Gastroesophageal sphincter (tissue), 4 donors: ENCODE measurements around the gene HCRTR1. TPM values are rescaled to one million over a fixed set of nuclear protein-coding genes. Genes with fewer than 3 reads are reported as not detected.

Source experiments
- ATAC-seq: fragments of 150-250 bp; one replicate; pipeline ENCODE4 v1.9.1; 2016; ENCODE audit warnings: mild to moderate bottlenecking, moderate library complexity
- H3K27ac ChIP-seq, 4 donors: fragments of 200-600 bp; sonication (generic) in 3 of 4; 1 replicate in 3 of 4; 2 replicates in 1 of 4; pipeline ENCODE4 v1.5.1; 2016 to 2019
- H3K27me3 ChIP-seq: fragments of 200-600 bp; sonication (generic); one replicate; pipeline ENCODE4 v1.5.1; 2019
- H3K36me3 ChIP-seq, 2 donors: fragments of 200-600 bp; sonication (generic); one replicate each; pipeline ENCODE4 v1.5.1; 2019; ENCODE audit warnings: control low read depth in 1 of 2
- H3K4me1 ChIP-seq, 3 donors: fragments of 200-600 bp; sonication (generic); 1 replicate in 2 of 3; 2 replicates in 1 of 3; pipeline ENCODE4 v1.5.1; 2016 to 2019; ENCODE audit warnings: control low read depth in 2 of 3
- H3K4me3 ChIP-seq, 2 donors: fragments of 200-600 bp; sonication (generic); one replicate each; pipeline ENCODE4 v1.5.1; 2019; ENCODE audit warnings: mild to moderate bottlenecking in 1 of 2, moderate library complexity in 1 of 2
- H3K9me3 ChIP-seq, 3 donors: fragments of 200-600 bp; sonication (generic); one replicate each; pipeline ENCODE4 v1.5.1; 2017 to 2019; ENCODE audit warnings: control low read depth in 2 of 3
- EP300 ChIP-seq: sonication (generic); formaldehyde crosslinking; IDR thresholded peaks from one replicate; pipeline ENCODE4 v1.6.1; 2017; ENCODE audit warnings: antibody characterized with exemption, mild to moderate bottlenecking
- POLR2A ChIP-seq, 2 donors: fragments of 450-650 bp; IDR thresholded peaks; one replicate each; pipeline ENCODE4 v1.6.1; 2017; ENCODE audit warnings: antibody characterized with exemption in 2 of 2, mild to moderate bottlenecking in 2 of 2, moderate library complexity in 1 of 2
- POLR2AphosphoS5 ChIP-seq: sonication (generic); formaldehyde crosslinking; IDR thresholded peaks from one replicate; pipeline ENCODE4 v1.6.1; 2017; ENCODE audit warnings: antibody characterized with exemption
- WGBS, 2 donors: methylation state at CpG; one replicate each; pipeline ENCODE4 v1.1.5; 2018; ENCODE audit warnings: low coverage in 1 of 2; 5-methylcytosine and 5-hydroxymethylcytosine counted together
- total RNA-seq, 4 donors: library from RNA; depleted of rRNA; stranded (reverse); fragments of >200 nt; gene quantifications; one replicate each; pipeline ENCODE4 v1.1.0, GENCODE V29; 2016
- TF ChIP-seq, protein P1 (sequence below), 4 experiments: fragments of 200-600 bp in 2 of 4; fragments of 450-650 bp in 2 of 4; sonication (generic) in 1 of 4; IDR thresholded peaks; one replicate each; pipeline ENCODE4 v1.5.1; 2017 to 2019; ENCODE audit warnings: antibody characterized with exemption in 4 of 4, mild to moderate bottlenecking in 2 of 4, moderate library complexity in 2 of 4

HCRTR1 gene
- total RNA-seq, 4 donors from 2014 or later, result 0.23 to 0.82 (median 0.67) TPM; not detected in 1

- ATAC-seq, result no peak
- no peak for TF ChIP-seq EP300
- no peak overlapping the region for H3K4me3 ChIP-seq
Observed at GRCh38 chr1:31615939-31616338, 1.6 kb upstream of the HCRTR1 start.

DNA sequence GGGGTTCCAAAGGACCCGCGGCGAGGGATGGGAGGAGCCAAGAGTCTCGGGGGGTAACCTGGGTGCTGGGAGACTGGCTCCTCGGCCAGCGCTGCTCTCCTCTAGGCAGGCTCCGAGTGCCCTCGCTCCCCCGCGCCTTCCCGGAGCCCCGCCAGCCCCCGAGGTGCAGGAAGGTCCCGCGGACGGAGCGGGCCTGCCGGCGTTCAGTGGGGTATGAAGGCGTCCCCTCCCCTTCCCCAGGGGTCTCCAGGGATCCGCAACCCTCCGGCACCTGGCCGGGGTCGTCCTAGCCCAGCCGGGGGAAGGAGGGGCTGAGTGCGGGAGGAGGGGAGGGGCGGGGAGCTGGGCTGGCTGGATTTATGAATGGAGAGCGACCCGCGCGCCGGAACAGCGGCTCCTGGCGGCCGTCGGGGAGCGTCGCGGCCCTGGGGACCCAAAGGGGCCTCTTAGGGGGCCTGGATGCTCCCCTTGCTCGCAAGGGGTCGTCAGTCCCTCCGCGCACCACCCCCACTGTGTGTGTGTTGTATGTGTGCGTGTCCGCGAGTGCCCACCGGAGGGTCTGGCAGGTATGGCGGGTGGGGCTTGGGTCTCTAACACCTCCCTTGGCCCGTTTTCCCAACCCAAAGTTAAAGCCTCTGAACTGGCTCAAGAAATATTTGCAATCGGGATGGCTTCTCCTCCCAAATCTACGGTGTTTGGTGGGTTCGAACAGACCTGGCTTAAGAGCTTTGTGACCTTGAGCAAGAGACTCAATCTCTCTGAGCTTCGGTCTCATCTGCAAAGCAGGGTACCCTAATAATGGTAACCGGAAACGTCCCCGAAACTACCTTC lies 642 bp downstream of the HCRTR1 start:
- H3K4me1 ChIP-seq, result peaks cover 0 to 14% (median 11%) of the 10 kb centered on the region in 3 donors
- WGBS, 2 donors, result 73% methylated on average over 5 of the region's 56 CpGs; no CpG with 5 or more reads in 1 of the 2 donors
- ATAC-seq, result peak; percentile 35

More at GRCh38 chr1:31615939-31616338, 1.6 kb upstream of the HCRTR1 start:
- Histone ChIP-seq H3K27me3 (peaks cover 44% of the 10 kb centered on the region), H3K27ac (no peak overlapping the region), H3K36me3 (no peaks in the 10 kb centered on the region), H3K4me1 (peaks cover 0 to 14% (median 11%) of the 10 kb centered on the region in 3 donors), H3K9me3 (no peaks in the 10 kb centered on the region)
- 73% methylated on average over 2 of the region's 2 CpGs; no CpG with 5 or more reads in 1 of the 2 donors for WGBS, 2 donors

GRCh38 chr1:31618916-31619846 lies 1.7 kb downstream of the HCRTR1 start:
- WGBS, 2 donors, result 77 to 100% methylated on average over 2 to 11 of the region's 23 CpGs
- H3K4me1 ChIP-seq, result peaks cover 0 to 14% (median 11%) of the 10 kb centered on the region in 3 donors
- no peak for ATAC-seq

More for the DNA sequence above, 642 bp downstream of the HCRTR1 start:
- no peaks in the 10 kb centered on the region for H3K9me3 ChIP-seq
- no peaks in the 10 kb centered on the region for H3K36me3 ChIP-seq
- TF ChIP-seq, protein P1, sequence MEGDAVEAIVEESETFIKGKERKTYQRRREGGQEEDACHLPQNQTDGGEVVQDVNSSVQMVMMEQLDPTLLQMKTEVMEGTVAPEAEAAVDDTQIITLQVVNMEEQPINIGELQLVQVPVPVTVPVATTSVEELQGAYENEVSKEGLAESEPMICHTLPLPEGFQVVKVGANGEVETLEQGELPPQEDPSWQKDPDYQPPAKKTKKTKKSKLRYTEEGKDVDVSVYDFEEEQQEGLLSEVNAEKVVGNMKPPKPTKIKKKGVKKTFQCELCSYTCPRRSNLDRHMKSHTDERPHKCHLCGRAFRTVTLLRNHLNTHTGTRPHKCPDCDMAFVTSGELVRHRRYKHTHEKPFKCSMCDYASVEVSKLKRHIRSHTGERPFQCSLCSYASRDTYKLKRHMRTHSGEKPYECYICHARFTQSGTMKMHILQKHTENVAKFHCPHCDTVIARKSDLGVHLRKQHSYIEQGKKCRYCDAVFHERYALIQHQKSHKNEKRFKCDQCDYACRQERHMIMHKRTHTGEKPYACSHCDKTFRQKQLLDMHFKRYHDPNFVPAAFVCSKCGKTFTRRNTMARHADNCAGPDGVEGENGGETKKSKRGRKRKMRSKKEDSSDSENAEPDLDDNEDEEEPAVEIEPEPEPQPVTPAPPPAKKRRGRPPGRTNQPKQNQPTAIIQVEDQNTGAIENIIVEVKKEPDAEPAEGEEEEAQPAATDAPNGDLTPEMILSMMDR (IDR thresholded peaks at IDR 0.05), result peak in 3 of 4 experiments; percentile 55 to 84 (median 56)
- no peak for TF ChIP-seq EP300
- H3K27ac ChIP-seq, result peak overlapping the region in 1 of 4 donors; percentile 44
- peak overlapping the region; percentile 13 to 54 for H3K4me3 ChIP-seq
- H3K27me3 ChIP-seq, result peaks cover 44% of the 10 kb centered on the region

GRCh38 chr1:31620631-31621497 lies 3.4 kb downstream of the HCRTR1 start:
- peaks cover 0 to 14% (median 11%) of the 10 kb centered on the region in 3 donors for H3K4me1 ChIP-seq
- H3K4me3 ChIP-seq, result no peak overlapping the region
- TF ChIP-seq, protein P1 (IDR thresholded peaks at IDR 0.05), result no peak
- TF ChIP-seq POLR2AphosphoS5, result no peak
- TF ChIP-seq POLR2A (IDR thresholded peaks at IDR 0.05), result no peak
- no peak for TF ChIP-seq EP300
- H3K36me3 ChIP-seq, result no peaks in the 10 kb centered on the region
- H3K27ac ChIP-seq, result no peak overlapping the region
- 89 to 93% methylated on average over 3 to 8 of the region's 20 CpGs for WGBS, 2 donors
- ATAC-seq, result no peak
- H3K27me3 ChIP-seq, result peaks cover 35% of the 10 kb centered on the region
- no peaks in the 10 kb centered on the region for H3K9me3 ChIP-seq

More at GRCh38 chr1:31618916-31619846, 1.7 kb downstream of the HCRTR1 start:
- TF ChIP-seq, protein P1 (IDR thresholded peaks at IDR 0.05), result no peak
- TF ChIP-seq POLR2A (IDR thresholded peaks at IDR 0.05) (no peak), EP300 (no peak), POLR2AphosphoS5 (no peak)
- H3K9me3 ChIP-seq, result no peaks in the 10 kb centered on the region
- H3K36me3 ChIP-seq, result no peaks in the 10 kb centered on the region
- H3K4me3 ChIP-seq, result no peak overlapping the region
- peaks cover 44% of the 10 kb centered on the region for H3K27me3 ChIP-seq
- no peak overlapping the region for H3K27ac ChIP-seq
